ENCODE results near the gene SYTL4.

- TF ChIP-seq, protein P1, sequence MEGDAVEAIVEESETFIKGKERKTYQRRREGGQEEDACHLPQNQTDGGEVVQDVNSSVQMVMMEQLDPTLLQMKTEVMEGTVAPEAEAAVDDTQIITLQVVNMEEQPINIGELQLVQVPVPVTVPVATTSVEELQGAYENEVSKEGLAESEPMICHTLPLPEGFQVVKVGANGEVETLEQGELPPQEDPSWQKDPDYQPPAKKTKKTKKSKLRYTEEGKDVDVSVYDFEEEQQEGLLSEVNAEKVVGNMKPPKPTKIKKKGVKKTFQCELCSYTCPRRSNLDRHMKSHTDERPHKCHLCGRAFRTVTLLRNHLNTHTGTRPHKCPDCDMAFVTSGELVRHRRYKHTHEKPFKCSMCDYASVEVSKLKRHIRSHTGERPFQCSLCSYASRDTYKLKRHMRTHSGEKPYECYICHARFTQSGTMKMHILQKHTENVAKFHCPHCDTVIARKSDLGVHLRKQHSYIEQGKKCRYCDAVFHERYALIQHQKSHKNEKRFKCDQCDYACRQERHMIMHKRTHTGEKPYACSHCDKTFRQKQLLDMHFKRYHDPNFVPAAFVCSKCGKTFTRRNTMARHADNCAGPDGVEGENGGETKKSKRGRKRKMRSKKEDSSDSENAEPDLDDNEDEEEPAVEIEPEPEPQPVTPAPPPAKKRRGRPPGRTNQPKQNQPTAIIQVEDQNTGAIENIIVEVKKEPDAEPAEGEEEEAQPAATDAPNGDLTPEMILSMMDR (IDR thresholded peaks at IDR 0.05): no peak
- no peak for TF ChIP-seq POLR2A (IDR thresholded peaks at IDR 0.05)
Measured at GRCh38 chrX:100662170-100662569, 69.8 kb downstream of the SYTL4 start.
